Measurements from ENCODE around the gene UPP1. TPM values are rescaled to one million over a fixed set of nuclear protein-coding genes. Genes with fewer than 3 reads are reported as not detected.

UPP1 gene
- total RNA-seq (0.71 TPM), polyA plus RNA-seq (ENCODE audit: insufficient read depth in 1 of 8, insufficient read length in 8 of 8, low replicate concordance in 1 of 8) (1 to 10 TPM; 1.4 to 3.2 (median 1.8) TPM)
- long read RNA-seq, donor 1 = 0 reads
- long read RNA-seq, donor 2, partial matches to known transcripts = 0 of 1 reads
- long read RNA-seq, donor 2, other reads (novel, unspliced or antisense) = 0 of 1 reads
- long read RNA-seq, donor 3 = 0 reads
- long read RNA-seq, donor 4 = 0 reads
- long read RNA-seq, donor 5, transcript UPP1-212 (3 exons, 2,782 nt) = major isoform, 6 of 7 reads
- long read RNA-seq, donor 5, partial matches to known transcripts = 0 of 7 reads
- long read RNA-seq, donor 5, other reads (novel, unspliced or antisense) = 0 of 7 reads
- long read RNA-seq, donor 6 = 0 reads
- long read RNA-seq, donor 7 = 0 reads
- long read RNA-seq, donor 8, partial matches to known transcripts = 0 of 1 reads
- long read RNA-seq, donor 8, other reads (novel, unspliced or antisense) = 0 of 1 reads
- long read RNA-seq, donor 9 = 0 reads
- long read RNA-seq, donor 10, partial matches to known transcripts = 0 of 2 reads
- long read RNA-seq, donor 10, other reads (novel, unspliced or antisense) = 0 of 2 reads
- long read RNA-seq, donor 11, partial matches to known transcripts = 0 of 2 reads
- long read RNA-seq, donor 11, other reads (novel, unspliced or antisense) = 0 of 2 reads

- peak; percentile 22 for DNase-seq
- H3K27me3 ChIP-seq (ENCODE audit: control insufficient read depth, insufficient read depth, low read length) = peaks cover 46% of the 10 kb centered on the region
- no peaks in the 10 kb centered on the region for H3K36me3 ChIP-seq (ENCODE audit: control insufficient read depth, insufficient read depth, low read length)
- H3K27ac ChIP-seq (ENCODE audit: low read length) = peak within 1 kb of the TSS; percentile 52
- no peaks in the 10 kb centered on the region for H3K9me3 ChIP-seq (replicated peaks; ENCODE audit: control insufficient read depth, low read depth, low read length)
- peaks cover 10% of the 10 kb centered on the region for H3K4me1 ChIP-seq (ENCODE audit: control insufficient read depth, insufficient read depth, low read length)
- peak within 1 kb of the TSS; percentile 48 for H3K4me3 ChIP-seq (ENCODE audit: low read length)
- WGBS (ENCODE audit: insufficient coverage) = under 1% methylated on average over 75 of the region's 96 CpGs
These were observed at the start of gene UPP1 for GRCh38 chr7:48089046-48090003. UPP1 (plus strand) TSS chr7:48089265; CDS start chr7:48094784, 5,519 bp downstream.

GRCh38 chr7:48040944-48041652 is 48.0 kb upstream of the UPP1 start:
- no peaks in the 10 kb centered on the region for H3K36me3 ChIP-seq (ENCODE audit: control insufficient read depth, insufficient read depth, low read length)
- no peak overlapping the region for H3K27ac ChIP-seq (ENCODE audit: low read length)
- peaks cover 13% of the 10 kb centered on the region for H3K27me3 ChIP-seq (ENCODE audit: control insufficient read depth, insufficient read depth, low read length)
- WGBS (ENCODE audit: insufficient coverage) = 92% methylated on average over 9 of the region's 18 CpGs
- peaks cover 2% of the 10 kb centered on the region for H3K4me1 ChIP-seq (ENCODE audit: control insufficient read depth, insufficient read depth, low read length)
- H3K4me3 ChIP-seq (ENCODE audit: low read length) = no peak overlapping the region
- H3K9me3 ChIP-seq (replicated peaks; ENCODE audit: control insufficient read depth, low read depth, low read length) = no peaks in the 10 kb centered on the region
- no peak for DNase-seq

DNA sequence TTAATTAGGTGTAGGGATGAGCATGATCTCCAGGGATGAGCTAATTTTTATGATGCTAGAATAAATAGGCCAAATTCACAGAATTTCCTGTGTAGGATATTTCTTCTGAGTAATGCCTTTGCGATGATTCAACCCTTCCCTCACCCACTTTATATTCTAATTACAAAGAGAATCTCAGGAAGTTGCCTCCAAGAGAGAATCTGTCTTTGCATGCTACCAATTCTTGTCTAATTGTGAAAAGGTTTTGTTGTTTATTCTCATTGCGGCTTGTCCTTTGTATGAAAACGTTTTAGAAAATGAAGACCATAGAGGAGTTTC is 47.5 kb upstream of the UPP1 start:
- DNase-seq = no peak
- Histone ChIP-seq H3K36me3 (ENCODE audit: control insufficient read depth, insufficient read depth, low read length) (no peaks in the 10 kb centered on the region), H3K4me1 (ENCODE audit: control insufficient read depth, insufficient read depth, low read length) (no peaks in the 10 kb centered on the region), H3K27ac (ENCODE audit: low read length) (no peak overlapping the region), H3K9me3 (replicated peaks; ENCODE audit: control insufficient read depth, low read depth, low read length) (no peaks in the 10 kb centered on the region), H3K27me3 (ENCODE audit: control insufficient read depth, insufficient read depth, low read length) (peaks cover 10% of the 10 kb centered on the region), H3K4me3 (ENCODE audit: low read length) (no peak overlapping the region)
- no CpG with 5 or more reads among the region's 3 CpGs for WGBS (ENCODE audit: insufficient coverage)

- no peak for DNase-seq
- H3K36me3 ChIP-seq (ENCODE audit: control insufficient read depth, insufficient read depth, low read length) = no peaks in the 10 kb centered on the region
- H3K4me3 ChIP-seq (ENCODE audit: low read length) = no peak overlapping the region
- WGBS (ENCODE audit: insufficient coverage) = 68% methylated on average over 3 of the region's 3 CpGs
- H3K9me3 ChIP-seq (replicated peaks; ENCODE audit: control insufficient read depth, low read depth, low read length) = no peaks in the 10 kb centered on the region
- no peaks in the 10 kb centered on the region for H3K4me1 ChIP-seq (ENCODE audit: control insufficient read depth, insufficient read depth, low read length)
- H3K27ac ChIP-seq (ENCODE audit: low read length) = no peak overlapping the region
- peaks cover 6% of the 10 kb centered on the region for H3K27me3 ChIP-seq (ENCODE audit: control insufficient read depth, insufficient read depth, low read length)
These were observed 46.8 kb upstream of the UPP1 start for GRCh38 chr7:48042216-48042615.

DNA sequence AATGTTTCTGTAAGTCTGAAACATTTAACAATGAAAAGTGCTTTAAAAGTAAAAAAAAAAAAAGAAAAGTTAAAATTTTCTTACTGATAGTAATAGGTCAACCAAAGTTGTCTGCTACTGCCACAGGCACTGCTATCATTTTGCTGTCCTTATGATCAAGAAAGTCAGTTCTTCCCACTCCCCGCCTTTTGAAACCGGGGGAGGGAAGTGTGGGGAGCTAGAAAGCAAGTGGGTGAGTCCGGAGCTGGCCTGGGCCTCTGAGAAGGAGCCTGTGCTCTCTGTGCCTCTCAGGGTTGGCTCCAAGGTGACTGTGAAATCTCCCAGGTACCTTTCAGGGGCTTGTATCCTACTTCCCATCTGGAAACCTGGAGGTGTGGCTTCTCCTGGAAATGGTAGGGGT is 46.4 kb upstream of the UPP1 start:
- peaks cover 6% of the 10 kb centered on the region for H3K27me3 ChIP-seq (ENCODE audit: control insufficient read depth, insufficient read depth, low read length)
- no peak overlapping the region for H3K4me3 ChIP-seq (ENCODE audit: low read length)
- H3K36me3 ChIP-seq (ENCODE audit: control insufficient read depth, insufficient read depth, low read length) = no peaks in the 10 kb centered on the region
- DNase-seq = no peak
- no CpG with 5 or more reads among the region's 3 CpGs for WGBS (ENCODE audit: insufficient coverage)
- no peaks in the 10 kb centered on the region for H3K4me1 ChIP-seq (ENCODE audit: control insufficient read depth, insufficient read depth, low read length)
- no peak overlapping the region for H3K27ac ChIP-seq (ENCODE audit: low read length)
- H3K9me3 ChIP-seq (replicated peaks; ENCODE audit: control insufficient read depth, low read depth, low read length) = no peaks in the 10 kb centered on the region

GRCh38 chr7:48045195-48045765 is 43.8 kb upstream of the UPP1 start:
- H3K4me1 ChIP-seq (ENCODE audit: control insufficient read depth, insufficient read depth, low read length) = no peaks in the 10 kb centered on the region
- H3K27me3 ChIP-seq (ENCODE audit: control insufficient read depth, insufficient read depth, low read length) = peaks cover 6% of the 10 kb centered on the region
- DNase-seq = no peak
- no peak overlapping the region for H3K27ac ChIP-seq (ENCODE audit: low read length)
- no peaks in the 10 kb centered on the region for H3K9me3 ChIP-seq (replicated peaks; ENCODE audit: control insufficient read depth, low read depth, low read length)
- H3K4me3 ChIP-seq (ENCODE audit: low read length) = no peak overlapping the region
- H3K36me3 ChIP-seq (ENCODE audit: control insufficient read depth, insufficient read depth, low read length) = no peaks in the 10 kb centered on the region
- WGBS (ENCODE audit: insufficient coverage) = 64% methylated on average over 9 of the region's 9 CpGs

- Histone ChIP-seq H3K27me3 (ENCODE audit: control insufficient read depth, insufficient read depth, low read length) (no peaks in the 10 kb centered on the region), H3K4me1 (ENCODE audit: control insufficient read depth, insufficient read depth, low read length) (no peaks in the 10 kb centered on the region), H3K27ac (ENCODE audit: low read length) (no peak overlapping the region), H3K36me3 (ENCODE audit: control insufficient read depth, insufficient read depth, low read length) (no peaks in the 10 kb centered on the region), H3K4me3 (ENCODE audit: low read length) (no peak overlapping the region), H3K9me3 (replicated peaks; ENCODE audit: control insufficient read depth, low read depth, low read length) (no peaks in the 10 kb centered on the region)
- DNase-seq = no peak
- WGBS (ENCODE audit: insufficient coverage) = 53% methylated on average over 11 of the region's 14 CpGs
These were observed 42.6 kb upstream of the UPP1 start for GRCh38 chr7:48046458-48046857.

GRCh38 chr7:48048113-48048512 is 41.0 kb upstream of the UPP1 start:
- 89% methylated on average over 3 of the region's 8 CpGs for WGBS (ENCODE audit: insufficient coverage)
- Histone ChIP-seq H3K4me1 (ENCODE audit: control insufficient read depth, insufficient read depth, low read length) (no peaks in the 10 kb centered on the region), H3K36me3 (ENCODE audit: control insufficient read depth, insufficient read depth, low read length) (no peaks in the 10 kb centered on the region), H3K9me3 (replicated peaks; ENCODE audit: control insufficient read depth, low read depth, low read length) (no peaks in the 10 kb centered on the region), H3K4me3 (ENCODE audit: low read length) (no peak overlapping the region), H3K27me3 (ENCODE audit: control insufficient read depth, insufficient read depth, low read length) (no peaks in the 10 kb centered on the region), H3K27ac (ENCODE audit: low read length) (no peak overlapping the region)
- DNase-seq = no peak

- 77% methylated on average over 7 of the region's 8 CpGs for WGBS (ENCODE audit: insufficient coverage)
- Histone ChIP-seq H3K27me3 (ENCODE audit: control insufficient read depth, insufficient read depth, low read length) (no peaks in the 10 kb centered on the region), H3K36me3 (ENCODE audit: control insufficient read depth, insufficient read depth, low read length) (no peaks in the 10 kb centered on the region), H3K4me1 (ENCODE audit: control insufficient read depth, insufficient read depth, low read length) (no peaks in the 10 kb centered on the region), H3K9me3 (replicated peaks; ENCODE audit: control insufficient read depth, low read depth, low read length) (no peaks in the 10 kb centered on the region), H3K4me3 (ENCODE audit: low read length) (no peak overlapping the region), H3K27ac (ENCODE audit: low read length) (no peak overlapping the region)
- DNase-seq = no peak
These were observed 39.2 kb upstream of the UPP1 start for GRCh38 chr7:48049850-48050249.

All from muscle of leg (tissue), 16 donors.